CD4-positive, alpha-beta T cell (primary cell): Measurements from ENCODE around the gene WFDC12. TPM values are rescaled to one million over a fixed set of nuclear protein-coding genes. Genes with fewer than 3 reads are reported as not detected.

ENCODE experiments used
- ATAC-seq: fragments of 200-7000 bp; cut with Tn5 transposase; one replicate; pipeline ENCODE4 v1.10.0; 2022; ENCODE audit warnings: mild to moderate bottlenecking; ENCODE audit not compliant: poor library complexity
- CTCF ChIA-PET: fragments of 350-600 bp; sonication (Branson Sonifier 250); formaldehyde crosslinking; loops from one replicate; lab custom pipeline; 2021; ENCODE audit warnings: antibody characterized with exemption, inconsistent platforms; lab: Charles Lee
- POLR2A ChIA-PET: fragments of 350-600 bp; sonication (Branson Sonifier 250); formaldehyde crosslinking; loops from one replicate; lab custom pipeline; 2021; ENCODE audit warnings: antibody characterized with exemption, inconsistent platforms; lab: Charles Lee
- DNase-seq, 14 experiments: peaks; one replicate each; pipeline ENCODE4 v3.0.0-alpha.2; 2013 to 2020; ENCODE audit warnings: mixed read lengths in 2 of 14
- H3K27ac ChIP-seq, 2 donors: one replicate each; pipeline versions ENCODE4 v1.5.1 to v1.7.0; 2013; ENCODE audit warnings: low read length in 2 of 2, low read depth in 1 of 2, mild to moderate bottlenecking in 1 of 2
- H3K27me3 ChIP-seq, 2 experiments: 1 replicate in 1 of 2; 2 replicates in 1 of 2; pipeline versions ENCODE4 v1.6.1 to v1.7.0; 2013; ENCODE audit warnings: low read length in 2 of 2, control low read depth in 1 of 2, mild to moderate bottlenecking in 1 of 2, moderate library complexity in 1 of 2; ENCODE audit not compliant: insufficient read depth in 2 of 2, control insufficient read depth in 1 of 2
- H3K36me3 ChIP-seq: one replicate; pipeline ENCODE4 v1.6.1; 2013; ENCODE audit warnings: low read length, control low read depth; ENCODE audit not compliant: insufficient read depth
- H3K4me1 ChIP-seq: one replicate; pipeline ENCODE4 v1.6.1; 2013; ENCODE audit warnings: low read length, control low read depth; ENCODE audit not compliant: insufficient read depth
- H3K4me3 ChIP-seq: one replicate; pipeline ENCODE4 v1.5.1; 2013; ENCODE audit warnings: mild to moderate bottlenecking, low read length, moderate library complexity
- H3K9me3 ChIP-seq, 2 experiments: 1 replicate in 1 of 2; 2 replicates in 1 of 2; pipeline versions ENCODE4 v1.6.1 to v1.7.0; 2013; ENCODE audit warnings: low read length in 2 of 2, mild to moderate bottlenecking in 2 of 2, control low read depth in 1 of 2, moderate library complexity in 1 of 2; ENCODE audit not compliant: control insufficient read depth in 1 of 2, insufficient read depth in 1 of 2
- H3K27ac Mint-ChIP-seq: one replicate; pipeline ENCODE4 v1.8.0; 2020; ENCODE audit warnings: mixed read lengths
- H3K27me3 Mint-ChIP-seq: one replicate; pipeline ENCODE4 v1.8.0; 2021; ENCODE audit warnings: mixed read lengths
- H3K36me3 Mint-ChIP-seq: one replicate; pipeline ENCODE4 v1.8.0; 2021; ENCODE audit warnings: low read depth, mixed read lengths
- H3K4me1 Mint-ChIP-seq: one replicate; pipeline ENCODE4 v1.8.0; 2021; ENCODE audit warnings: low read depth, mixed read lengths
- H3K4me3 Mint-ChIP-seq: one replicate; pipeline ENCODE4 v1.8.0; 2020; ENCODE audit warnings: mild to moderate bottlenecking, mixed read lengths
- H3K9me3 Mint-ChIP-seq: one replicate; pipeline ENCODE4 v1.8.0; 2020; ENCODE audit warnings: mixed read lengths
- intact Hi-C, 2 experiments: fragments of 100-400 bp; cut with DNase I in 1 of 2; cut with micrococcal nuclease in 1 of 2; formaldehyde crosslinking; loops; one replicate each; pipeline versions ENCODE4 v1.15.1 to v1.9.0; 2023 to 2025; cut with DNase I, micrococcal nuclease
- total RNA-seq, 174 experiments: library from RNA in 2 of 174; stranded (reverse) in 2 of 174; gene quantifications; one replicate each; pipeline ENCODE4 v1.2.3 and lab custom pipeline; 2021 to 2026
- TF ChIP-seq, protein P1 (sequence below): fragments of 200-600 bp; IDR thresholded peaks from one replicate; pipeline ENCODE4 v1.8.0; 2022; ENCODE audit warnings: antibody characterized with exemption, mild to moderate bottlenecking

Gene WFDC12
- total RNA-seq, 2 experiments from 2014 or later = not detected

GRCh38 chr20:45154183-45154582 is 29.9 kb upstream of the WFDC12 start:
- Histone ChIP-seq H3K4me1 (no peaks in the 10 kb centered on the region), H3K9me3 (peaks cover 7 to 14% of the 10 kb centered on the region in 2 experiments), H3K27me3 (no peaks in the 10 kb centered on the region), H3K27ac (no peak overlapping the region), H3K4me3 (no peak overlapping the region), H3K36me3 (no peaks in the 10 kb centered on the region)
- DNase-seq = no peak
- no peak overlapping the region for H3K4me3 Mint-ChIP-seq
- H3K9me3 Mint-ChIP-seq = peaks cover 15% of the 10 kb centered on the region
- H3K27ac Mint-ChIP-seq = no peak overlapping the region
- no peaks in the 10 kb centered on the region for H3K4me1 Mint-ChIP-seq
- ChIA-PET CTCF (no interaction called here), POLR2A (no interaction called here)
- no peak for ATAC-seq
- TF ChIP-seq, protein P1, sequence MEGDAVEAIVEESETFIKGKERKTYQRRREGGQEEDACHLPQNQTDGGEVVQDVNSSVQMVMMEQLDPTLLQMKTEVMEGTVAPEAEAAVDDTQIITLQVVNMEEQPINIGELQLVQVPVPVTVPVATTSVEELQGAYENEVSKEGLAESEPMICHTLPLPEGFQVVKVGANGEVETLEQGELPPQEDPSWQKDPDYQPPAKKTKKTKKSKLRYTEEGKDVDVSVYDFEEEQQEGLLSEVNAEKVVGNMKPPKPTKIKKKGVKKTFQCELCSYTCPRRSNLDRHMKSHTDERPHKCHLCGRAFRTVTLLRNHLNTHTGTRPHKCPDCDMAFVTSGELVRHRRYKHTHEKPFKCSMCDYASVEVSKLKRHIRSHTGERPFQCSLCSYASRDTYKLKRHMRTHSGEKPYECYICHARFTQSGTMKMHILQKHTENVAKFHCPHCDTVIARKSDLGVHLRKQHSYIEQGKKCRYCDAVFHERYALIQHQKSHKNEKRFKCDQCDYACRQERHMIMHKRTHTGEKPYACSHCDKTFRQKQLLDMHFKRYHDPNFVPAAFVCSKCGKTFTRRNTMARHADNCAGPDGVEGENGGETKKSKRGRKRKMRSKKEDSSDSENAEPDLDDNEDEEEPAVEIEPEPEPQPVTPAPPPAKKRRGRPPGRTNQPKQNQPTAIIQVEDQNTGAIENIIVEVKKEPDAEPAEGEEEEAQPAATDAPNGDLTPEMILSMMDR = no peak
- peaks cover 77% of the 10 kb centered on the region for H3K27me3 Mint-ChIP-seq
- peaks cover 4% of the 10 kb centered on the region for H3K36me3 Mint-ChIP-seq
- intact Hi-C loops = no loop called here

GRCh38 chr20:45153752-45154151 is 29.5 kb upstream of the WFDC12 start:
- Mint-ChIP-seq H3K9me3 (peaks cover 11% of the 10 kb centered on the region), H3K4me3 (no peak overlapping the region), H3K4me1 (no peaks in the 10 kb centered on the region), H3K36me3 (peaks cover under 1% of the 10 kb centered on the region), H3K27me3 (peaks cover 77% of the 10 kb centered on the region), H3K27ac (no peak overlapping the region)
- TF ChIP-seq, protein P1 = no peak
- Histone ChIP-seq H3K27ac (no peak overlapping the region), H3K4me3 (no peak overlapping the region), H3K36me3 (no peaks in the 10 kb centered on the region), H3K4me1 (no peaks in the 10 kb centered on the region), H3K9me3 (peaks cover 7 to 9% of the 10 kb centered on the region in 2 experiments), H3K27me3 (no peaks in the 10 kb centered on the region)
- intact Hi-C loops = no loop called here
- no peak for ATAC-seq
- ChIA-PET POLR2A (no interaction called here), CTCF (no interaction called here)
- DNase-seq = peak in 3 of 14 experiments; percentile 15 to 43 (median 39)

DNA sequence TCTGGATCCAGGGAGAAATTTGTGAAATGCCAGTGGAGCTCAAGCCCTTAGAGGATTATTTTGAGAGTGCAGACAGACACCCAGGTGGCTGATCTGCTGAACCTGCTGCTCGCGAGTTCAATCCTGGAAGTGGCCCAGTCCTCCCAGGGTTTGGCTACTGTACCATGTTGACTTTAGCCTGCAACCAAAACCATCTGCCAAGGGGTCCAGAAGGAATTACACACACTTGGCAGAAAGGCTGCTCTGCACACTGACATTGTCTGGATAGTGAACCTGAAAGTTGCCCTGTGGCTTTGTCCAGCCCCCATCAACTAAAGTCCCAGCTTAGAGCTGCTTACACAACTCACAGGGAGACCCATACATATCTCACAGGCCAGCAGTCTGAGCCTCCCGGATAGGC is 28.9 kb upstream of the WFDC12 start:
- Mint-ChIP-seq H3K36me3 (no peaks in the 10 kb centered on the region), H3K4me1 (no peaks in the 10 kb centered on the region), H3K27ac (no peak overlapping the region), H3K27me3 (peaks cover 80% of the 10 kb centered on the region), H3K9me3 (peaks cover 7% of the 10 kb centered on the region), H3K4me3 (no peak overlapping the region)
- ChIA-PET CTCF (no interaction called here), POLR2A (no interaction called here)
- Histone ChIP-seq H3K27me3 (no peaks in the 10 kb centered on the region), H3K9me3 (peaks cover 4 to 7% of the 10 kb centered on the region in 2 experiments), H3K4me3 (no peak overlapping the region), H3K36me3 (no peaks in the 10 kb centered on the region), H3K4me1 (no peaks in the 10 kb centered on the region), H3K27ac (no peak overlapping the region)
- ATAC-seq (no peak), DNase-seq (no peak)
- intact Hi-C loops = no loop called here
- TF ChIP-seq, protein P1 = no peak
